GM18499 (cell line): ENCODE results near the gene DRP2.
"Not testable (repeated sequence)": the region's sequence is repeated elsewhere in the genome, so short reads cannot be mapped to it uniquely, and the experiment has no call there.

Experiments
- ATAC-seq: cut with Tn5 transposase; IDR thresholded peaks from one replicate; pipeline ENCODE4 v1.9.1; 2021; ENCODE audit warnings: moderate number of reproducible peaks; ENCODE audit not compliant: insufficient read depth, unreplicated experiment

The DRP2 gene, protein sequence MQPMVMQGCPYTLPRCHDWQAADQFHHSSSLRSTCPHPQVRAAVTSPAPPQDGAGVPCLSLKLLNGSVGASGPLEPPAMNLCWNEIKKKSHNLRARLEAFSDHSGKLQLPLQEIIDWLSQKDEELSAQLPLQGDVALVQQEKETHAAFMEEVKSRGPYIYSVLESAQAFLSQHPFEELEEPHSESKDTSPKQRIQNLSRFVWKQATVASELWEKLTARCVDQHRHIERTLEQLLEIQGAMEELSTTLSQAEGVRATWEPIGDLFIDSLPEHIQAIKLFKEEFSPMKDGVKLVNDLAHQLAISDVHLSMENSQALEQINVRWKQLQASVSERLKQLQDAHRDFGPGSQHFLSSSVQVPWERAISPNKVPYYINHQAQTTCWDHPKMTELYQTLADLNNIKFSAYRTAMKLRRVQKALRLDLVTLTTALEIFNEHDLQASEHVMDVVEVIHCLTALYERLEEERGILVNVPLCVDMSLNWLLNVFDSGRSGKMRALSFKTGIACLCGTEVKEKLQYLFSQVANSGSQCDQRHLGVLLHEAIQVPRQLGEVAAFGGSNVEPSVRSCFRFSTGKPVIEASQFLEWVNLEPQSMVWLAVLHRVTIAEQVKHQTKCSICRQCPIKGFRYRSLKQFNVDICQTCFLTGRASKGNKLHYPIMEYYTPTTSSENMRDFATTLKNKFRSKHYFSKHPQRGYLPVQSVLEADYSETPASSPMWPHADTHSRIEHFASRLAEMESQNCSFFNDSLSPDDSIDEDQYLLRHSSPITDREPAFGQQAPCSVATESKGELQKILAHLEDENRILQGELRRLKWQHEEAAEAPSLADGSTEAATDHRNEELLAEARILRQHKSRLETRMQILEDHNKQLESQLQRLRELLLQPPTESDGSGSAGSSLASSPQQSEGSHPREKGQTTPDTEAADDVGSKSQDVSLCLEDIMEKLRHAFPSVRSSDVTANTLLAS

DNA sequence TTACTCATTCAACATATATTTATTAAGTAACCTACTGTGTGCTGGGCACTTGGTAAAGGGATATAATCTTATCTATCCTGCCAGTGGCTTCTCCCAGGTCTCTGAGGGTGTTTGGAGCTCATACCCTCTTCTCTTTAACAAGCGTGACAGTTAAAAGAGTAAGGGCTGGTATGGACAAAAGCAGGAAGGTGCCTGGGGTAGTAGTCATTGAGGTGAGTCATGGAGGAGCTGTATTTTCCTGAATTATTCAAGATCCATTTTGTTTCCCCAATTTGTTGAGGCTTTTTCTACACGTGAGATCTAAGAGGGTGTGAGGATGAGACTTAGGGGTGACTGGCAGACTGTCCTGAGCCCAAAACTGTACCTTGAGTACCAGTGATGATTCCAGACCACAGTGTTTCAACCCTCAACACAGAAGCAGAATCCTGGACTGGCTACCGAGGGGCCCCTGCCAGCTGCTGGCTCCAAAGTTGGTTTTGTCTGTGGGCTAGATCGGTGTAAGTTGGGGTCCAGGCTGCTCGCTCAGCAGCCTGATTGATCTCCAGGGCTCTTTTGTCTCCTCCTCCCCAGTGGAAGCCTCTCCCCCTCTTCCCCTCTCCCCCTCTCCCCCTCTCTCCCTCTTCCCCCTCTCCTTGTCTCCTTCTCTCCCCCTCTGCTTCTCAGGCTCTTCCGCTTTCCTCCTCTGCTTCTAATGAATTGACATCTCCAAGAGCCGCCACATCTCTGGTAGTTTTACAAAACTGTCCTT is at the start of gene DRP2:
Gene DRP2 (plus strand): TSS at position 671 of the 748 bp plus-strand sequence. CDS start 11,862 bp downstream, outside the sequence.
- ATAC-seq, result no peak

DNA sequence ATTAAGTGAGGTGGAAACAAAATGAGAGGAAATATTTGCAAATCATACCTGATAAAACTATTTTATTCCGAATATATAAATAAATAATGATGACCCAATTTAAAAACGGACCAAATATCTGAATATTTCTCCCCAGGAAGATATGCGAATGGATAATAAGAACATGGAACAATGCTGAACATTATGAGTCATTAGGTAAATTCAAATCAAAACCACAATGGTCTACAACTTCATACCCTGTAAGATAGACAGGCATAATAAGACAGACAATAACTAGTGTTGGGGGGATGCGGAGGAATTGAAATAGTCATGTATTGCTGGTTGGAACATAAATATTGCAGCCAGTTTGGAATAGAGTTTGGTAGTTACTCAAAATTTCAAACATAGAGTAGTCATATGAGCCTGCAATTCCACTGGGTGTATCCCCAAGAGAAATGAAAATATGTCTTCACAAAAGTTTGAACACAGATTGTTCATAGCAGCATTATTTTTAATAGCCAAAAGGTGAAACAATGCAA is 47.6 kb upstream of the DRP2 start:
- ATAC-seq, result no peak

- ATAC-seq, result no peak
These were observed 43.1 kb upstream of the DRP2 start for GRCh38 chrX:101176439-101176838.

GRCh38 chrX:101184876-101185275 is 34.7 kb upstream of the DRP2 start:
- not testable (repeated sequence) for ATAC-seq

GRCh38 chrX:101187961-101188360 is 31.6 kb upstream of the DRP2 start:
- ATAC-seq, result not testable (repeated sequence)

GRCh38 chrX:101190736-101191135 is 28.9 kb upstream of the DRP2 start:
- ATAC-seq, result no peak

GRCh38 chrX:101191217-101191750 is 28.3 kb upstream of the DRP2 start:
- no peak for ATAC-seq

DNA sequence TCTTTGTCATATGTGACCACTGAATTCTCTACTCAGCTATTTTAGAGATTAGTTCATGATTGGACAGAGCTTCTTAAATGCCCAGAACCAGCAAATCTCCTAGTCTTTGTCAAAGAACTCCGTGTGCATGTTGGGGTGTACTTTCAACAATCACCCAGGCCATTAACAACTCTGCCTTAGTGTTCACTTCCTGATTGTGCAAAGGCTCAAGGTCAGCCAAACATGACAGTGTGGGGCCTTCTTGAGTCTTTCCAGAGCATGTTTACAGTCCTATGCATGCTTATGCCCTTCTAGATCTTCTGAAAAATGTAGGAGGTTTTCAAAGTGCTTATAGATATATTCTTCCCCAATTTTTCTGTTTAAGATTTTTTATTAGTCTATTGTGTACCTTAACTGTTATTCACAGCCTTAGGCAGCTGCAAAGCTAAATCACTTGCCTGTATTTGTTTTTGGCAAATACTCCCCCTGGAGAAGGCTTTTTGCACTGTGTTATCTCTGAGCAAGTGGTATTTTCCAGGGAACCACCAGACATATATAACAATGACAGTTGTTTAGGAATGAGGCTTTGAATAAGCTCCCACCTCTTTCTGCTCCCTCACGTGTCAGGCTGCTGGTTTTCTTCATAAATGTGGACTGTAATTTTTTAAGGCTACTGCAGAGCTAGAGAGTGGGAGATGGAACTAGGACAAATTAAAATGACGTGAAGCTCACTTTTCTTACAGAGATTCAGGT is 24.0 kb upstream of the DRP2 start:
- no peak for ATAC-seq

DNA sequence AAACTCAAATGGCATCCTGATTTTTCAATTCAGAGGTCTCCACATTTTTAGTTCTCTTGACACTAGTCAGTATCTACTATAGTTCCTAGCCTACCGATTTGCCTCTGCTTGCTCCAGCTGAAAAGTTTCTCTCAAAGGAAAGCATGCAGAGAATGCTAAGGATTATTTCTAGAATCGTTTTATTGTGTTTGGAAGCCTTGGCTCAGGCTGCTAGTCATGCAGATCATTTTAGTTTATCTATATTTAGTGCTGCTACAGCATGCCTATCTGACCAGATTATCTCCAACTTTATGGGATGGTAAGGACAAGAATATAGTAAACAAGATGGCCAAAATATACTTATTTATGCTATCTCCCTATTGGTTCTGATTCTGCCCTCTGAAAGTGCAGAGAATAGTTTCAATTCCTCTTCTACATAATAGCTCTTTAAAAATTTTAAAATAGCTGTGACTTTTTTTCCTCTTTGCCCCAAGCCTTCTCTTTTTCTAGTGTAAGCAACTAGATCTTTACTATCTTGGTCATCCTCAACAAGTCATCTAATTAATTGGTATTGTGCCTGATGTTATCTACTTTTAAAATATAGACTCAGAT is 15.7 kb upstream of the DRP2 start:
- no peak for ATAC-seq

DNA sequence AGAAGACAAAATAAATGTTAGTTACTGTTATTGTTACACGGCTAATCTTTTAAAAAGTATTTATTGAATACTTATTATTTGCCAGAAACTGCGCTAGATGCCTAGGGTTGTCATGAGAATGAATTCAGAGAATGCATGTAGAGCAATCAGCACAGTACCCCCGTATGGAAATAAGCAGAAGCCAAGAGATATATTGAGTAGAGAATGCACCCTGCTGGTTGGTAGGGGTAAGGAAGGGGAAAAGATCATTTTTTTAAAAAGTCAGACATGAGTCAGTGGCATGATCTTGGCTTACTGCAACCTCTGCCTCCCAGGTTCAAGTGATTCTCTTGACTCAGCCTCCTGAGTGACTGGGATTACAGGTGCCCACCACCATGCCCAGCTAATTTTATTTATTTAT is 13.1 kb upstream of the DRP2 start:
- ATAC-seq, result no peak

DNA sequence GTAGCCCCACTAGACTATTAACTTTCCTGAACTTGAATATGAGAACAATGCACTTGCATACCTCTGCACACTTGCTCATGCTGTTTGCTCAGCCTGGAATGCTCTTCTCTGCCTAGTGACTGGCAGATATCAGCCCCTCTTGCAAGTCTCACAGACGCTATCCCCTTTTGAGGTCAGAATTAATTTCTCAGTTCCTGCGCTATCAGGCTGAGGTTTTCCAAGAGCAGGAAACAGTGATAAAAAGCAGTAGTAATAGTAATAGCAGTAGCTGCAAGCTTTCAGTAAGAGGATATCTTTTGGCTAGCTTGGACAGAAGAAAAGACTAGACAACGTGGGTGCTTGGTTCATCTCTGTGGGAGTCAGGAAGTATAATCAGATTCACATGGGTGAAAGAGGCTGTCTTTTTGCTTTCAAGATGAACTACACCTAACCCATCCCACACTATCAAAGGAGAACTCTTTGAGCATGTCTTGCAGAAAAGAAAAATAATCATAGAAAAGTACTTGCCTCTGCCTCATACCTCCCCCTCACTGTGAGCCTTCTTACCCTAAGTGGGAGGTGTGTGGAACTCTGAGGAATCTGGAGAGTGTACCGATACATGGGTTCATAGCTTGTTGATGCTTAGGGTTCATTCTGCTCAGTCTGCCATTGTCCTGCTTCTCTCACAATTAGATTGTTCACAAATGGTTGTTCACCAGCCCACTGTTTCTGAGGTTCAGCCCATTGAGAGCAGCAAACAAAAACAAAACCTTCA is 11.3 kb upstream of the DRP2 start:
- ATAC-seq, result peak; percentile 37

DNA sequence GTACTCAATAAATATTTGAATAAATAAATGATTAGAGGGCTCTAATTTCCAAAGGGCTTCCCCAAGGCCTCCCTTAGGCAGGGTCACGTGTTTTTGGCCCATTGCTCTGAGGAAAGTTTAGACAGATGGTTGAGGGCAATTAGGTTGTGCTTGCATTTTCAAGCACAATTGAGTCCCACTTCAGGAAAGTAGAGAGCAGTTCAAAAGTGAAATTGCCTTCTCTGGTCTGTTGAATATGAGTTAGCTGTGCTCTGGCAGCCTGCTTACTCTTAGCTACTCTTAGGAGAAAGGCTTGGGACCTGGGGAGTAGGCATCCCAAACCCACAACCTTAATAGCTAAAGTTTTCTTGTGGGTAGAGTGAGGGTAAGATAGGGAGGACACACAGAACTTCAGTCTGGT is 9.0 kb upstream of the DRP2 start:
- no peak for ATAC-seq

DNA sequence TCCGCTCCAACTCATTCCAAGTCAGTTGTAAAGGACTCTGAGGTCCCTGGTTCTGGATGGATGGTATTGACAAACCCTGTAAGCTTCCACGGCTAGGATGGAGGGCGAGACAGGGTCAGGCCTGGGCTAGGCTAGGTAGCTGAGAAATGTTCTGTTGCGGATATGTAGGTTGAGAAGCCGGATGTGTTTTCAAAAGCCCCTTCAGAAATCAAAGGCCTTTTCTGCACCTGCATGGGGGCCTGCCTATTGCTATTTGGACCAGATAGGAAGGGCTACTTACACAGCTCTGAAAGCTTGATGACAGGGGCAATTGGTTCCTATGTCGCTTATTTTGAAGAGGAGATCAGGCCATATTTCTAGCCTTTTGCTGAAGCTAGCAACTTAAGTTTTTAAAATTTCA is 1.9 kb upstream of the DRP2 start:
- ATAC-seq, result no peak

DNA sequence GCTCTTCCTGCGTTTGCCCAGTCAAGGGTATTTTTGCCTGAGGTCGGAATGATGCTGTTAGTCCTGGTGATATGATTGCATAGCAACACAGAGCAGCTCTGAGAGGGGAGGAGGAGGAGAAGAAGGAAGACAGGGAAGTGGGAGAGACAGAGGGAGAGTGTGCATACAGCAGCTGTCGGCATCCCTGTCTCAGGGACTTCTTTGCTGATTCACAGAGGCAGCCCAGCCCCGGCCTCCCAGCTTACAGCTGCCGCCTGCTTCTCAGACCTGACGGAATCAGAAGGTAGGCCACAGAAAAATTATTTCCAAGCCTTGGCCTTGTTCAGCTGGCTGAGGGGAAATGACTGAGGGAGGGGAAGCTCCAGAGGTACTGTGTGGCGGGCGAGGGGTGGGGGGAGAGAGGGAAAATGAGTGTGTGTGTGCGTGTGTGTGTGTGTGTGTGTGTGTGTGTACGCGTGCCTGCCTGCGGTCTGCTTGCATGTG is 319 bp downstream of the DRP2 start:
- ATAC-seq, result no peak

DNA sequence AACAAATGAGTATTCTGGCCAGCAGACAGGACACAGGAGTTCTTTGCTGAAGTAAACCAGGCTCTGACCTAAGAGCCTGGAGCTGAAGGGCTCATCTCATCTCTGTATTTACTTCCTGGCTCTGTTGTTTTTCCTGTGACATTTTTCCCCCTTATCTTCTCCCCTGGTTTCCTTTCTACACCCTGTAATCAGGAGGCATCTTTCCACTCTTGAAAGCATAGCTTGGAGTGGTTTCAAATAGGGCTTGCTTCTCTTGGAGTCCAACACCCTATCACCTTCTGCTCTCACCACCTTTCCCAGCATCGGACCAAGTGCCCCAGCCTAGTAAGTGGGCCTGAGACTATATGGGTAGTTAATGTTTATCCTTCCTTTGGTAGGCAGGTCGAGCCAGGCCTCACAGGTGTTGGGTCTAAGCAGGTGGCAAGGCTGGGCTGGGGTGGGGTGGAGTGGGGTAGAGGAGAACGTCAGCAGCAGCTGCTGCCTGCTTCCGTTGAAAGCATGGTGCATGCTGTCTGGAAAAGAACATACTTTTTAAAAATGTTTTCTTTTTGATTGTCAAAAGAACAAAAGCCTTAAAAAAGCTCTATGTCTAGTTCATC is 1.2 kb downstream of the DRP2 start:
- no peak for ATAC-seq

GRCh38 chrX:101223226-101223625 is 3.6 kb downstream of the DRP2 start:
- ATAC-seq, result peak; percentile 73

DNA sequence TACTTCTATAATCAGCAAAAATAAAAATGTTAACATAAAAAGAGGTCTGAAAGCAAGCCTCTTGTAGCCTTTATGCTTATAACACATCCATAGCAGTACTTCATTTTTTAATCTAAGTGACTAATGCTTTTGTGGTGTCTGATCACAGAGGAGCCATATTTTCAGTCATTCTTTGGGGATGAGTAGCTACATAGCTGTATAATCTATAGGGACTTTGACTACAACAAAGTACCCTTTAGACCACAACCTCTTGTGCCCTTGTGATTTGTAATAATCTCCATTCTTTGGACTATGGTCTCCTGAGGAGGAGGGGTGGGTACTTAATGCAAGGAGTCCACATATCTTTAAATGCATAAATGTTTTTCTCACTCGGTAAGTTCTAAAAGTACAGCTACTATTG is 9.6 kb downstream of the DRP2 start:
- no peak for ATAC-seq

DNA sequence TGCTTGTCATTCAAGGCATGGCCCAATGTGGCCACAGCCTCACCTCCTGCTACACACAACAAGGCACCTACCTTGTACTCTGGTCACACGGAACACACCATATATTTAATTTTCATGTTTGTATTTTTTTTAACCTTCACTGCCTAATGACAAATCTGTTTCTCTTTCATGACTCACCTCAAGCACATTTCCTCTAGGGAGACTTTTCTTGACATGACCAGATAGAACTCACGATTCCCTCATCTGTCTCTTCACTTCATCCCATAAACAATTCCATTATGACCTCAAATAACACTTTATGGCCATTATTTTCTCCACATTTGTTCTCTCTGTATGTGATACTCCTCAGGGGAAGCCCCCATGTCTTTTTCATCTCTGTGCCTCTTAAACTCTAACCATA is 11.1 kb downstream of the DRP2 start:
- no peak for ATAC-seq
